G401 (cell line): ENCODE measurements around the gene WFDC2. TPM values are rescaled to one million over a fixed set of nuclear protein-coding genes. Genes with fewer than 3 reads are reported as not detected.

Experiments used
- DNase-seq: peaks from one replicate; pipeline ENCODE4 v3.0.0-alpha.2; 2015; ENCODE audit warnings: low spot score
- in situ Hi-C: cut with HindIII; loops from 2 replicates; pipeline ENCODE4 v1.10.0; 2016; ENCODE audit warnings: low sequenced_read_pairs, mixed read lengths
- total RNA-seq: library from RNA; depleted of rRNA; stranded (reverse); fragments of >200 nt; shearing (Covaris generic); gene quantifications from 2 replicates; pipeline ENCODE4 v1.2.3, GENCODE V29; 2014

Gene WFDC2
- total RNA-seq, 1 experiment from 2014 or later = not detected

- in situ Hi-C loops = loop anchor here (25.0 kb wide), 1 partner anchor 173 kb away; the partner anchor contains the start of genes MATN4 and RBPJL
- DNase-seq = no peak
Observed at GRCh38 chr20:45485388-45485787, 15.8 kb downstream of the WFDC2 start.

- DNase-seq = no peak
- in situ Hi-C loops = loop anchor here (25.0 kb wide), 1 partner anchor 175 kb away; the partner anchor contains the start of genes MATN4 and RBPJL
Observed at GRCh38 chr20:45487231-45487635, 17.7 kb downstream of the WFDC2 start.

- in situ Hi-C loops = loop anchor here (25.0 kb wide), 1 partner anchor 177 kb away; the partner anchor contains the start of genes MATN4 and RBPJL
Observed at GRCh38 chr20:45489083-45489531, 19.6 kb downstream of the WFDC2 start.

GRCh38 chr20:45495501-45495941 lies 26.0 kb downstream of the WFDC2 start:
- DNase-seq = no peak
- in situ Hi-C loops = loop anchor here (25.0 kb wide), 1 partner anchor 183 kb away; the partner anchor contains the start of genes MATN4 and RBPJL

More at GRCh38 chr20:45489083-45489531, 19.6 kb downstream of the WFDC2 start:
- no peak for DNase-seq

GRCh38 chr20:45496166-45496565 lies 26.6 kb downstream of the WFDC2 start:
- in situ Hi-C loops = loop anchor here (25.0 kb wide), 1 partner anchor 184 kb away; the partner anchor contains the start of genes MATN4 and RBPJL

GRCh38 chr20:45497971-45498494 lies 28.5 kb downstream of the WFDC2 start:
- in situ Hi-C loops = loop anchor here (25.0 kb wide), 1 partner anchor 186 kb away; the partner anchor contains the start of genes MATN4 and RBPJL
- DNase-seq = no peak

More at GRCh38 chr20:45496166-45496565, 26.6 kb downstream of the WFDC2 start:
- DNase-seq = no peak

DNA sequence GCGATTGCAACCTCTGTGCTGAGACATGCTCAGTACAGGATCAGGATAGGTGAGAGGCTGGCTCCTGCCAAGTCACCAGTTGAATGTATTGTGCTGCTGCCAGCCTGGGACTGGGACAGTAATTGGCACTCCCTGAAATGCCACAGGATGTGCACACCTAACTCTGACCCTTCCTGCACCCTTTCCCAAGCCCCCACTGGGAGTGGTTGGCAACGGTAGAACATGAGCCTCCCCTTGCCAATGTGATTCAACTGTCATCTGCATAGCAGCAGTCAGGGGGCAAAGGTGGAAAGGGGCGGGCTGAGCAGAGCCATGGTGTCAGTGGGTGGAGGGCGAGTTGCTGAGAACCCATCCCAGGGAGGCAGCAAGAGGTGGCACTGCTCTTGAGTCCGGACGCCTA lies 30.5 kb downstream of the WFDC2 start:
- DNase-seq = no peak
- in situ Hi-C loops = no loop called here

GRCh38 chr20:45501600-45501999 lies 32.0 kb downstream of the WFDC2 start:
- in situ Hi-C loops = no loop called here
- no peak for DNase-seq

GRCh38 chr20:45502561-45502960 lies 33.0 kb downstream of the WFDC2 start:
- in situ Hi-C loops = no loop called here

GRCh38 chr20:45503403-45503802 lies 33.9 kb downstream of the WFDC2 start:
- no peak for DNase-seq

More at GRCh38 chr20:45502561-45502960, 33.0 kb downstream of the WFDC2 start:
- DNase-seq = no peak

DNA sequence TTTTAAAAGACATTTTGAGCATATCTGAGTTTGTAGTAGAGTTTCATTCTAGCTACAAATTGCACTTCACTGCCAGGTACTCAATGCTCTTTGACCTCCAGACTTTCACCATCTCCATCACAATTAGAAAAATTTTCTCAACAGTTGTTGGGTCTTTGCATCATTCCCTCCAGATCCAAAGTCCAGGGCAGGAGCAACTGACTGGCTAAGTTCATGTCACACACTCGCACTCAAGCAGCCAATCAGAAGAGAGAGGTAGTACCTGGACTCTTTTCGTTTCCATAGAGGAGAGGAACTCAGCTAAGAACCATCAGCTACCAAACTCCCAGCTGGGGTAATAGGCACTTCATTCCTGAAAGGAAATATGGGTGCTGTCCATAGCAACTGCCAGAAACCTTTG lies 36.8 kb downstream of the WFDC2 start:
- no peak for DNase-seq
- in situ Hi-C loops = no loop called here

More at GRCh38 chr20:45503403-45503802, 33.9 kb downstream of the WFDC2 start:
- in situ Hi-C loops = no loop called here

- in situ Hi-C loops = no loop called here
- no peak for DNase-seq
Observed at GRCh38 chr20:45507011-45507820, 37.7 kb downstream of the WFDC2 start.

- DNase-seq = no peak
- in situ Hi-C loops = no loop called here
Observed at GRCh38 chr20:45508068-45508886, 38.7 kb downstream of the WFDC2 start.

DNA sequence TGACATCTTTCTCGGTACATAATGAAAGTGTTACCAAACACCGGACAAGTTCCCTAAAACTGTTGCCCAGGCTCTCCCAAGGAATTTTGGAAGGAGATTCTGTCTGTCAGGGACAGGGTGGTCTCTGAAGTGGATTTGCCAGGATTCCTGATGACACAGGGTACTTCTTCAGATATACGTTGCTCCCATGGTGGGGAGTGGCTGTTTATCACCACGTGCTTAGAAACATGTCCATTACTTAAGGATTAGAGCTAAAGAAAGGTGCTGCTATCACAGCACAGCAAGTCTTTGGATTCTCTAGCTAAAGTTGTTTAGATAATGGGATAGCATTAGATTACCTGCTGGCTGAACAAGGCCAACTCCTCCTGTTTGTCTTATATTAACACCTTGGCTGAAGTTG lies 39.5 kb downstream of the WFDC2 start:
- in situ Hi-C loops = no loop called here
- DNase-seq = no peak

GRCh38 chr20:45510242-45510862 lies 40.8 kb downstream of the WFDC2 start:
- in situ Hi-C loops = no loop called here
- DNase-seq = no peak

DNA sequence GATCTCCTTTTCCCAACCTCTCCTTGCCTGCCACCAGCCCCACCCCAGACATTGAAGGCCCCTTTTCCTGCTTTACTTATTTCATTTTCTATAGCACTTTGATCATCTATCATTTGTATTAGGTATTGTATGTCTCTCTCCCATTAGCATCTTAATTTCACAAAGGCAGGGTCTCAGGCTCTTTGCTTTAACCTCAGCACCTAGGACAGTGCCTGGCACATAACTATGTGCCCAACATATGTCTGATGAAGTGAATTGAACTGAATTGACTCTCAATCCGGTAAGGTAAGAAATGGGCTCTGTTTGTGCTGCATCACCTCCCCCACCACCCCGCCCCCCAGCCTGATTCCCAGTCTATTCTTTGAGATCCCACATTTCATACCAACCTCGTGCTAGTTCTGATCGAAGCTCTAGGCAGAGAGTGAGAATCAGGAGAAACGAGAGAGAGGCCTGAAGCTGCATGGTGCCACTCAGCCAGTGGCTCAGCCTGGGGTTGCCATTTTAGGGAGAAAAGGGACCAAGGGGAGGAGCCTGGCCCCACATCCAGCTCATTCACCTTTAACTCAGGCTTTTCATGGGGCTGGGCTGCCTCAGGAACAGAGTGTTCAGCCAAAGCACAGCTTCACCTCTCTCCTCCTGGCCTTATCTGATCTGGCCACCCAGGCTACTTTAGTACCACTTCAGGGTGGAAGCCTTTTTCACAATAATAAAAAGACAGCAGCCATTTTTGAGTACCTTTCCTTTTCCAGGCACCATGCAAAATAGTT lies 45.8 kb downstream of the WFDC2 start, which contains the start of gene SPINT3:
Gene SPINT3 (minus strand): TSS at position 476 of the 767 bp plus-strand sequence. CDS start 14 bp downstream, at position 462.
- no peak for DNase-seq
- in situ Hi-C loops = no loop called here

DNA sequence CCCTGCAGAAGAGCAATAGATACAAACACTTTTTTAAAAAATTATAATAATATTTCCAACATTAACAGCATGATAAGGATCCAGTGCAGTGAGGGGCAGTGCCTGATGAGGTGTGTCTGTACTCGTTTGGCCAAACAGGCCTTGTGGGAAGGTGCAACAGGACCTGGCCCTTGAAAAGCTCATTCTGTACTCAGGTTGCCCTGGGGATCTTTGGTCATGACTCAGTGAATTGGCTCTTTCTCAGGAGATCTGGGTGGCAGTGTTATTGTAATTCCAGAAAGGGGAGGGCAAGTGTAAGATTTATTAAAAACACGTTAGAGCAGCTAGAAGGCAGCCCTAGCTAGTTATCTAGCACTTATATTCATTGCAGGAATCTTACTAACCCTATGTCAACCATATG lies 48.7 kb downstream of the WFDC2 start:
- in situ Hi-C loops = no loop called here
- no peak for DNase-seq

- no peak for DNase-seq
- in situ Hi-C loops = no loop called here
Observed at GRCh38 chr20:45523821-45524220, 54.3 kb downstream of the WFDC2 start.
